ENCODE data around the gene PUDP.
"Not testable (repeated sequence)": the region's sequence is repeated elsewhere in the genome, so short reads cannot be mapped to it uniquely, and the experiment has no call there.

Gene PUDP

DNA sequence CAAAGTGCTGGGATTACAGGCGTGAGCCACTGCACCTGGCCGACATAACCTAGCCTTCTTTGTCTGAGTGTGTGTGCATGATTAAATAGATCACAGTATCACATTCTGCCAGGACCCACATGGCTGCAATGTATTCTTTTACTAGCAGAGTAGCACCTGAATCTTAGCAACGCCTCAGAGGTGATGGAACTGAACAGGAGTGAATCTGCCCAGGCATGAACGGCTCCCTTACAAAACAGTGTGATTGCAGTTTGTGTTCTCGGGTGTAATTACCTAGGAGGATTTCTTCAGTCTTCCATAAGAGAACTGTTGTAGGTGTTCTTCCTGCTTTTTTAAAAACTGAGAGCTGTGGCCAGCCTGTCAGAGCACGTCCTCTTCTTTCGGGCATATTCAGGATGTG, 123.1 kb downstream of the PUDP start:
- DNase-seq: no peak

DNA sequence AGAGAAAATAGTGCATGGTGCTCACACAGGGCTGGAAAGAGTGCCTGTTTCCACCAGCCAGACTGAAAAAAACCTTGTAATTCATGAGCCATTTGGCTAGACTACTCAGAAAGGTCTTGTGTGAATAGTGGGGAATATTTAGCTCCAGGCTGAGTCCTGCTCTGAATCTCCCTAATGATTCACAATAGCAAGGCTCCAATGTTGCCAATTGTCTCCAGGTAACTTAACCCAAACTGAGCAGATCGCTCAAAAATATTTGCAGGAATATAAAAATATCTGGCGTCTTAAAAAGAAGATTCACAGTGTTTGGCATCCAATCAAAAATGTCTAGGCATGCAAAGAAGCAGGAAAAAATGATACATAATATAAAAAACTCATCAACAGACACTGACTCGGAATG, 125.0 kb downstream of the PUDP start:
- DNase-seq: not testable (repeated sequence)

GRCh38 chrX:7021991-7022390, 126.0 kb downstream of the PUDP start:
- no peak for DNase-seq

GRCh38 chrX:7019555-7019954, 128.4 kb downstream of the PUDP start:
- DNase-seq: no peak

- not testable (repeated sequence) for DNase-seq
Observed at GRCh38 chrX:7012262-7012834, 135.6 kb downstream of the PUDP start.

- DNase-seq: not testable (repeated sequence)
Observed at GRCh38 chrX:7010897-7011296, 137.1 kb downstream of the PUDP start.

DNA sequence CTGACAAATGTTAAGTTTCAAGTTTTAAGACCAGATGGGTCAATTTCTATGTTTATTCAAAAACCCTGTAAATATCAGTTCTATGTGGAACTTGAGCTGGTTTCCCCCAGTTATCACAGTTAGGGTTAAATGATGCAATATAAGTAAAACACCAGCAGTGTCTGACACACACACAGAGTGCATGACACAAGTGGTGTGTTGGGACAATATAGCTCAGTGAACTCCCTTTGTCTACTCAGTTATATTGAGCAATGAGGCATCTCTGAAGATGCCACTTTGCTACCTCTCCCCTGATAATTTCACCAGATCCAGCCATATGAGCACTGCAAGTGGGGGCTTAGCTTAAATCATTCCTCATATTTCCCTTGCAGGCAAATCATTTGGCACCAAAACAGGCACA, 140.6 kb downstream of the PUDP start:
- DNase-seq: not testable (repeated sequence)
